PC-3 (cell line): Measurements from ENCODE around the gene LINGO3. TPM values are rescaled to one million over a fixed set of nuclear protein-coding genes. Genes with fewer than 3 reads are reported as not detected.

Source experiments
- ATAC-seq: fragments of 200-7000 bp; cut with Tn5 transposase; 2 replicates; pipeline ENCODE4 v1.9.1; 2020; ENCODE audit warnings: mild to moderate bottlenecking, moderate library complexity
- BruUV-seq: library from RNA; stranded (reverse); fragments of 400-500 nt; replicated peaks from 2 replicates; lab custom pipeline; 2021; lab: Mats Ljungman, UMichigan
- CTCF ChIA-PET: fragments of 300-600 bp; sonication (Branson Sonifier 250); formaldehyde crosslinking; loops from one replicate; lab custom pipeline; 2022; ENCODE audit warnings: antibody characterized with exemption; lab: Charles Lee
- POLR2A ChIA-PET: fragments of 300-600 bp; sonication (Branson Sonifier 250); formaldehyde crosslinking; loops from one replicate; lab custom pipeline; 2022; ENCODE audit warnings: antibody characterized with exemption; ENCODE audit not compliant: unreplicated experiment; lab: Charles Lee
- DNase-seq: peaks from one replicate; pipeline ENCODE4 v3.0.0-alpha.2; 2015
- H2AFZ ChIP-seq: fragments of 300-600 bp; sonication (generic); 2 replicates; pipeline ENCODE4 v1.6.0; 2016; ENCODE audit warnings: antibody characterized with exemption, low read length
- H3F3A ChIP-seq: fragments of 300-600 bp; sonication (generic); one replicate; pipeline ENCODE4 v1.6.0; 2017; ENCODE audit warnings: antibody characterized with exemption, low read length, control low read depth, mild to moderate bottlenecking; ENCODE audit not compliant: unreplicated experiment
- H3K27ac ChIP-seq: fragments of 300-600 bp; sonication (generic); 2 replicates; pipeline ENCODE4 v1.5.1; 2016; ENCODE audit warnings: mild to moderate bottlenecking, low read length
- H3K27me3 ChIP-seq: fragments of 300-600 bp; sonication (generic); 2 replicates; pipeline ENCODE4 v1.6.1; 2016; ENCODE audit warnings: low read length, mixed read lengths
- H3K36me3 ChIP-seq: fragments of 300-600 bp; sonication (generic); 2 replicates; pipeline ENCODE4 v1.6.1; 2016; ENCODE audit warnings: low read depth, mixed run types, low read length, mixed read lengths
- H3K4me1 ChIP-seq: fragments of 300-600 bp; sonication (generic); 2 replicates; pipeline ENCODE4 v1.5.1; 2016; ENCODE audit warnings: low read length; ENCODE audit not compliant: insufficient read depth
- H3K4me2 ChIP-seq: fragments of 300-600 bp; sonication (generic); 2 replicates; pipeline ENCODE4 v1.6.0; 2016; ENCODE audit warnings: low read length
- H3K4me3 ChIP-seq: fragments of 300-600 bp; sonication (generic); 2 replicates; pipeline ENCODE4 v1.5.1; 2016; ENCODE audit warnings: mild to moderate bottlenecking, low read length, mixed read lengths
- H3K79me2 ChIP-seq: fragments of 300-600 bp; sonication (generic); 2 replicates; pipeline ENCODE4 v1.6.1; 2017; ENCODE audit warnings: low read length, mixed read lengths
- H3K9ac ChIP-seq: fragments of 300-600 bp; sonication (generic); 2 replicates; pipeline ENCODE4 v1.6.0; 2016; ENCODE audit warnings: mild to moderate bottlenecking, low read length
- H3K9me2 ChIP-seq: fragments of 300-600 bp; sonication (generic); replicated peaks from 2 replicates; pipeline ENCODE4 v1.6.1; 2016; ENCODE audit warnings: mixed run types, low read length, mixed read lengths
- H3K9me3 ChIP-seq: fragments of 300-600 bp; sonication (generic); 2 replicates; pipeline ENCODE4 v1.6.1; 2016; ENCODE audit warnings: low read length, mixed read lengths
- H4K20me1 ChIP-seq: fragments of 300-600 bp; sonication (generic); 2 replicates; pipeline ENCODE4 v1.6.1; 2016; ENCODE audit warnings: low read length, mixed read lengths
- EZH2 ChIP-seq: fragments of 300-600 bp; sonication (generic); IDR thresholded peaks from one replicate; pipeline ENCODE4 v1.6.1; 2017; ENCODE audit warnings: antibody characterized with exemption, mild to moderate bottlenecking, low read length; ENCODE audit not compliant: unreplicated experiment
- EZH2phosphoT487 ChIP-seq: fragments of 300-600 bp; sonication (generic); IDR thresholded peaks from 2 replicates; pipeline ENCODE4 v1.6.1; 2018; ENCODE audit warnings: mild to moderate bottlenecking, antibody characterized with exemption, low read length, borderline replicate concordance
- intact Hi-C: fragments of 100-400 bp; cut with micrococcal nuclease; formaldehyde crosslinking; loops from 2 replicates; pipeline ENCODE4 v1.9.0; 2023
- total RNA-seq: library from RNA; depleted of rRNA; stranded (reverse); fragments of >200 nt; gene quantifications from 2 replicates; pipeline ENCODE4 v1.2.3, GENCODE V29; 2014
- TF ChIP-seq, protein P1 (sequence below): fragments of 300-600 bp; sonication (generic); conservative IDR thresholded peaks from 2 replicates; pipeline ENCODE4 v1.5.1; 2017; ENCODE audit warnings: antibody characterized with exemption, low read depth, mild to moderate bottlenecking, low read length

LINGO3 gene
- total RNA-seq, 1 experiment from 2014 or later = not detected

DNA sequence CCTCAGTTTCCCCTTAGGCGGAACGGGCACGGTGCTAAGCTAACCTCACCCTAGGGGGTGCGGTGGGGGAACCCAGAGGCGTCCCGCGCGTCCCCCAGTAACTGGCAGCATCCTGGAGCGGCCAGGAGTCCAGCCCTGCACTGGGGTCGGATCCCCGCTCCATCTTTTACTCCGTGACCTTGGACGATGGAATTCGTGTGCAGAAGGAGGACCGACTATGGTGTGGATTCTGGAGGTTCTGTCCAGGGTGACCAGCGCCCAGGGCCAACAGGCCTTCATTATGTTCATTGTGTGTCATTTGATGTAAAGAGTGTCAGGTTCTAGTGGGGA lies 21.2 kb upstream of the LINGO3 start:
- BruUV-seq = TSS peak; percentile 59
- POLR2A ChIA-PET = no interaction called here
- Histone ChIP-seq H3K36me3 (no peaks in the 10 kb centered on the region; the same call in 1 of the 2 replicates), H3K4me3 (peak overlapping the region; percentile 98), H3K9me3 (no peaks in the 10 kb centered on the region), H3K79me2 (peaks cover 70% of the 10 kb centered on the region), H3K27me3 (no peaks in the 10 kb centered on the region), H2AFZ (0 out of 2 replicates have a peak overlapping the region, but pooled peaks have one; percentile 65), H3K4me2 (peak overlapping the region; percentile 97), H3K9ac (peak overlapping the region; percentile 99), H3K9me2 (no peaks in the 10 kb centered on the region), H3K4me1 (peaks cover 11% of the 10 kb centered on the region), H3K27ac (peak overlapping the region; percentile 73), H4K20me1 (no peaks in the 10 kb centered on the region), H3F3A (no peaks in the 10 kb centered on the region)
- TF ChIP-seq EZH2 (no peak), EZH2phosphoT487 (no peak)
- TF ChIP-seq, protein P1, sequence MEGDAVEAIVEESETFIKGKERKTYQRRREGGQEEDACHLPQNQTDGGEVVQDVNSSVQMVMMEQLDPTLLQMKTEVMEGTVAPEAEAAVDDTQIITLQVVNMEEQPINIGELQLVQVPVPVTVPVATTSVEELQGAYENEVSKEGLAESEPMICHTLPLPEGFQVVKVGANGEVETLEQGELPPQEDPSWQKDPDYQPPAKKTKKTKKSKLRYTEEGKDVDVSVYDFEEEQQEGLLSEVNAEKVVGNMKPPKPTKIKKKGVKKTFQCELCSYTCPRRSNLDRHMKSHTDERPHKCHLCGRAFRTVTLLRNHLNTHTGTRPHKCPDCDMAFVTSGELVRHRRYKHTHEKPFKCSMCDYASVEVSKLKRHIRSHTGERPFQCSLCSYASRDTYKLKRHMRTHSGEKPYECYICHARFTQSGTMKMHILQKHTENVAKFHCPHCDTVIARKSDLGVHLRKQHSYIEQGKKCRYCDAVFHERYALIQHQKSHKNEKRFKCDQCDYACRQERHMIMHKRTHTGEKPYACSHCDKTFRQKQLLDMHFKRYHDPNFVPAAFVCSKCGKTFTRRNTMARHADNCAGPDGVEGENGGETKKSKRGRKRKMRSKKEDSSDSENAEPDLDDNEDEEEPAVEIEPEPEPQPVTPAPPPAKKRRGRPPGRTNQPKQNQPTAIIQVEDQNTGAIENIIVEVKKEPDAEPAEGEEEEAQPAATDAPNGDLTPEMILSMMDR = no peak
- ATAC-seq = peak; percentile 23; the same call in 1 of the 2 replicates
- intact Hi-C loops = no loop called here
- no peak for DNase-seq
- CTCF ChIA-PET = no interaction called here

DNA sequence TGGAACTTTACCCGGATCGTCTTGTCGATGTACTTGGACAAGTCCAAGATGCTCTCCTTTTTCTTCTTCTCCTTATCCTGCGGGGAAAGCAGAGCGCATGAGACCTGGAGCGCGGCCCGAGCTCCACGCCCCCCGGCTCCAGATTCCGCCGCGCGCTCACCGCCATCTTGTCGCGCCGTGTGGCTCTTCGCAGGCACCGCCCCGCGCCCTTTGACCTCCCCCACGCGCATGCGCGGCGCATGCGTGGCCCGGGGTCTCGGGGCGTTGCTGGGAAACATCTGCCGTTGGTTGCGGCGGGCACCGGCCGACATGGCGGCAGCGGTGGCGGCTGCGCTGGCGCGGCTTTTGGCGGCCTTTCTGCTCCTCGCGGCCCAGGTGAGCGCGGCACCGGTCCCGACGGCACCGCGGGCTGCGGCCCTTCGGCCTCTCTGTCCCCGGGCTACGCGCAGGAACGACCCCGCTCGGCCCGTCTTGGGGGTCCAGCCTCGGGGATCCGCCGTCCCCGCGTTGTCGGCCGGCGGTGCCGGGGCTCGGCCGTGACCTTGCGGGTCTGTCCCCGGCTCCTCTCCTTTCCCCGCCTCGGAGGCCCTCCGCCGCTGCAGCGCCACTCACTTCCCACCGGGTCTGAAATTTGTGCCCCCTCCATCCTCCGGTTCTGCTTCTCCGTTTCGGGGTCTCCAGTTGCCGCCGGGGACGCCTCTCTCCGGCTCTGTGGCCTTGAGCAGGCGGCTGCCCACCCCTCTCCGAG lies 20.6 kb upstream of the LINGO3 start, which contains the start of the genes LSM7 and SPPL2B:
Gene LSM7 (minus strand): TSS at position 186 of the 748 bp plus-strand sequence. CDS start 20 bp downstream, at position 166.
Gene SPPL2B (plus strand): TSS at position 284 of the 748 bp plus-strand sequence. CDS start 26 bp downstream, at position 310.
- Histone ChIP-seq H4K20me1 (no peaks in the 10 kb centered on the region), H3K27ac (peak within 1 kb of the TSS; percentile 73), H3K9me2 (no peaks in the 10 kb centered on the region), H3K4me2 (peak within 1 kb of the TSS; percentile 97), H3K27me3 (no peaks in the 10 kb centered on the region), H3K4me1 (peaks cover 11% of the 10 kb centered on the region), H3F3A (no peaks in the 10 kb centered on the region), H3K79me2 (peaks cover 70% of the 10 kb centered on the region), H3K9ac (peak within 1 kb of the TSS; percentile 99), H2AFZ (peak within 1 kb of the TSS; percentile 68; the same call in 1 of the 2 replicates), H3K9me3 (no peaks in the 10 kb centered on the region), H3K4me3 (peak within 1 kb of the TSS; percentile 98), H3K36me3 (no peaks in the 10 kb centered on the region; the same call in 1 of the 2 replicates)
- TF ChIP-seq EZH2phosphoT487 = no peak
- TF ChIP-seq EZH2 = no peak
- TF ChIP-seq, protein P1 = no peak
- no TSS peak for BruUV-seq
- CTCF ChIA-PET = interaction anchor here (0.6 kb wide), 1 partner anchor 205 kb away, joined by 3 read pairs; no protein-coding TSS in a partner anchor
- DNase-seq = peak; percentile 85
- intact Hi-C loops = no loop called here
- POLR2A ChIA-PET = interaction anchor here (0.5 to 0.8 kb wide), 2 partner anchors 70 to 160 kb away, joined by 3 read pairs; no protein-coding TSS in a partner anchor
- peak; percentile 79 for ATAC-seq
